Skin epidermis (tissue), 12 donors: Measurements from ENCODE around the gene LTA4H.

Experiments
- H3K27ac ChIP-seq, 21 experiments: fragments of 200-600 bp; sonication (generic) in 11 of 21; one replicate each; pipeline ENCODE4 v1.5.0; 2020; ENCODE audit warnings: mild to moderate bottlenecking in 3 of 21, inconsistent platforms in 2 of 21, moderate library complexity in 2 of 21
- H3K4me3 ChIP-seq, 7 experiments: fragments of 200-600 bp; sonication (generic) in 2 of 7; one replicate each; pipeline ENCODE4 v1.5.0; 2020; ENCODE audit warnings: inconsistent platforms in 2 of 7, mild to moderate bottlenecking in 2 of 7, moderate library complexity in 1 of 7

The LTA4H gene

DNA sequence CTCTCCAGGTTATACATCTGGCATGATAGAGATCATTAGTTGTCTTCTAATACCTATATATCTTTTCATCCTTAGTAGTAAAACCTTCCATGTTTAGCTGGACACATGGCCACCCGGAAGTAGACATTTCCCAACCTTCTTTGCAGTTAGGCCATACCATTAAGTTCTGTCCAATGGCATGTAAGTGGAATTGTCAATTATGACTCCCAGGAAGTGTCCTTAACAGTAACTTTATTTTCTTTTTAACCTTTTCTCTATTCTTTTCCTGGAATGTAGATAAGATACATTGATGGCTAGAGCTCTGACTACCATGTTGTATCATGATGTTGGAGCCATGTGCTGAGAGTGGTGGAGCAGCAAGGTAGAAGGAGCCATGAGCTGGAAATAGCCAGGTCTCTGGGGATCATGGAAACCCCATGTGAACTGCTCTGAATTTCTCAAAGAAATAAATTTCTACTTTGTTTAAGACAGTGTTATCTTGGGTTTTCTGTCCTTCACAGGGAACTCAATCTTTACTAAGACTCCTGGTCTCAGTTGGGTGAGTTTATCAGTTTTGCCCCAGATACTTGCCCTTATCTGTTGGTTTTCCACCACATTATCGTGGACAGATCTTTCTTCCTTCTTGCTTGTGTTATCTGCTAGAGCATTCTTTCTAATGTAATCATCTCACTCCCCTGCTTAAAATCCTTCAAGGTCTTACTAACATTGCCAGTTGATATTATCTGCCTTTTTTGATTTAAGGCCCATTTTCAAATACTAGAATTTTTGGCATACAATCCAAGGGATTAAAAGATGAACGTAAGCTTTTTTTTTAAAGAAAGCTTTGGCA, 5.1 kb upstream of the LTA4H start:
- H3K27ac ChIP-seq = no peak overlapping the region

GRCh38 chr12:96039516-96039915, 4.1 kb upstream of the LTA4H start:
- Histone ChIP-seq H3K27ac (no peak overlapping the region), H3K4me3 (no peak overlapping the region)

More for the DNA sequence above, 5.1 kb upstream of the LTA4H start:
- H3K4me3 ChIP-seq = no peak overlapping the region

GRCh38 chr12:96036765-96037455, 1.5 kb upstream of the LTA4H start:
- Histone ChIP-seq H3K4me3 (no peak overlapping the region), H3K27ac (no peak overlapping the region)

GRCh38 chr12:96034621-96035282, 635 bp downstream of the LTA4H start:
- H3K4me3 ChIP-seq = peak overlapping the region; percentile 58 to 92 (median 84)
- H3K27ac ChIP-seq = peak overlapping the region; percentile 60 to 92 (median 83)

DNA sequence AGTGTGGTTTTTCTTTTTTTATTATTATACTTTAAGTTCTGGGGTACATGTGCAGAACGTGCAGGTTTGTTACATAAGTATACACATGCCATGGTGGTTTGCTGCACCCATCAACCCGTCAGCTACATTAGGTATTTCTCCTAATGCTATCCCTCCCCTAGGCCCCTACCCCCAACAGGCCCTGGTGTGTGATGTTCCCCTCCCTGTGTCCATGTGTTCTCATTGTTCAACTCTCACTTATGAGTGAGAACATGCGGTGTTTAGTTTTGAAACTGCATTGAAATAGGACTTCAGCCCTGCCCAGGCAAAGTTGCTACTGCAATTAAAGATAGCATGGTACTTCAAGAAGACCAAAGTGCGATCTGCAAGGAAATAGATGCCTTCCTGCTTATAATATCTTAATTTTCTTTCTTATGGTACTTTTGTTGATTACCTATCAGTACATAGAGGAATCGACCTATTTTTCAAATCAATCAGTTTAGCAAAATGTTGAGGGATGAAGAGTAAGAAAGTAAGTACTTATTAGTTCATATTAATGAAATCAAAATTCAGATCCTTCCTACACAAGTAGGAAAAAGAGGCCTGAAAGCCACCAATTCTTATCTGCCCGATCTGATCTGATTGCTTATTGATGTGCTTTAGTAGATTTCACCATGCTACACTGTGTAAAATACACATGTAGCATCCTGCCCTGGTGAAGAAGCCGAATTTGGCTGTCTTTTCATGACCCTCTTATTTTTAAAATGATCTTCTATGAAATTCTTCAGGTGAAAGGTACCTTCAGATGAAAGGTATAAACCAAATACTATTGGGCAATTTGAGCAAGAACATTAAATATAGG, 1.6 kb downstream of the LTA4H start:
- peak overlapping the region in 3 of 7 experiments; percentile 77 to 92 (median 84) for H3K4me3 ChIP-seq
- H3K27ac ChIP-seq = peak overlapping the region in 2 of 21 experiments; percentile 85 to 92

GRCh38 chr12:96029826-96030225, 5.6 kb downstream of the LTA4H start:
- Histone ChIP-seq H3K27ac (no peak overlapping the region), H3K4me3 (no peak overlapping the region)

DNA sequence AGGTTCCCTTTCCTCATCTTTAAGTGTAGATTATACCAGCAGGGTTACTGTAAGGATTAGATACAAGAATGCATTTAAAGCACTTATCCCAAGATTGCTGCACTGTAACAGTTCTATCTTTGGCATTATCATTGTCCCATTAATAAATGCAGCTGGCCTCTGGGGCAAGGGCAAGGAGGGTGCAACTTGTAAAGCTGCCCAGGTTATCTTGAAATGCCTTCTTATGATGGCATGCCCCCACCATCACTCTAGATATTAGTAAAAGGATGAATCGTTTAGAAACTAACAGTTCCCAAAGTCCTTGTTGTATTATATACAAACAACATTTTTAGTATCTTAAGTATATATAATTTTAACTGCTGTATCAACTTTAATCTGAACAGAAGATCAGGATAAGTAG, 6.8 kb downstream of the LTA4H start:
- no peak overlapping the region for H3K27ac ChIP-seq

DNA sequence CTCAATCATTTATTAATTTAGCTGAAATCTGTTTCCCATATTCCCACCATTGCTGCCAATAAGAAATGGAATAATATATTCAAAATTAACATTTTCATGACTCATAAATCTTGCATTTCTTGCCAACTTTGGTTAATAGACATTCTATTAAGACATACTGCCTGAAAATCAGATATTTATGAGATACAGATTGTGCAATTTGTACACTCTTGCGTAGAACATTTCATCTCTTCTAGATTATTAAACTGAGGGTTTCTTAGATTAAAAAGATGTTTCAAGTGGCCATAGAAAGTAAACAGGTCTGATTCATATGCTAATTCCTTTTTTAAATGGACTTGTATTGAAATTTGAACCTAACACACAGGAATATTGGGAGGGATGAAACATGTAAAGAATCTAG, 9.1 kb downstream of the LTA4H start:
- Histone ChIP-seq H3K4me3 (no peak overlapping the region), H3K27ac (no peak overlapping the region)

More for the DNA sequence above, 6.8 kb downstream of the LTA4H start:
- no peak overlapping the region for H3K4me3 ChIP-seq

- H3K27ac ChIP-seq = no peak overlapping the region
- no peak overlapping the region for H3K4me3 ChIP-seq
Observed at GRCh38 chr12:96025518-96025917, 9.9 kb downstream of the LTA4H start.

GRCh38 chr12:96020314-96021003, 14.9 kb downstream of the LTA4H start:
- H3K27ac ChIP-seq = peak overlapping the region in 2 of 21 experiments; percentile 21 to 25
- H3K4me3 ChIP-seq = no peak overlapping the region

GRCh38 chr12:96015672-96016071, 19.7 kb downstream of the LTA4H start:
- H3K27ac ChIP-seq = no peak overlapping the region
- no peak overlapping the region for H3K4me3 ChIP-seq

GRCh38 chr12:96014943-96015599, 20.3 kb downstream of the LTA4H start:
- H3K27ac ChIP-seq = no peak overlapping the region
- H3K4me3 ChIP-seq = no peak overlapping the region

DNA sequence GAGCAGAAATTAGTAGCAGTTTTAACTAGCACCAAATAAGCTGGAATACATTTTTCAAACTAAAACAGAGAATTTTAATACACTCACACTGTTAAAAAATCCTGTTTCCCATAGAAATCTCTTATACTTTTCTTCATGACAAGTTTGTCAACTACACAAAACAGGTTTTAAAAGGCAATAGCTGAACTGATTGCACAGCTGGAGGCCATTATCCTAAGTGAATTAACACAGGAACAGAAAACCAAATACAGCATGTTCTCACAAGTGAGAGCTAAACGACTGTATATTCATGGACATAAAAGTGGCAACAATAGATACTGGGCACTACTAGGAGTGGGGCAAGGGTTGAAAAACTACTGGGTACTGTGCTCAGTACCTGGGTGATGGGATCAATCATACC, 27.7 kb downstream of the LTA4H start:
- no peak overlapping the region for H3K4me3 ChIP-seq
- no peak overlapping the region for H3K27ac ChIP-seq

GRCh38 chr12:96006727-96007126, 28.7 kb downstream of the LTA4H start:
- Histone ChIP-seq H3K27ac (no peak overlapping the region), H3K4me3 (no peak overlapping the region)

- H3K4me3 ChIP-seq = no peak overlapping the region
- H3K27ac ChIP-seq = no peak overlapping the region
Observed at GRCh38 chr12:96000858-96001257, 34.5 kb downstream of the LTA4H start.

DNA sequence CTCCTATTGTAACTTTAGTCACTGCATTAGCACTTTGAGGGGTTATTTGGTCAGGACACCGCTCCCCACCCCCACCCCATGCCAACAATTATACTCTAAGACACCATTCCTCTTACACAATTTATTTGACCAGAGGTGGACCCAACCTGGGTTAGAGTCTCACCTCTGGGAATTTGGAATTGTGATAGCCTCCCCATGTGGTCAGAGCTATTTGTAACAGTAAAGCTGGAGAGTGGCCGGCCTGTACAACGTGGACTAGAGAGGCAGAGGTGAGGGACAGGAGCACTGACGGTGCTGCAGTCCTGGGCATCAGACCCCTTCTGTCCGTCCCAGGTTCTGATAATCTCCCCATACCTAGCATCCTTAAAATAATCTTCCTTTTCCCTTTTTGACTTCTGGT, 35.9 kb downstream of the LTA4H start:
- Histone ChIP-seq H3K4me3 (no peak overlapping the region), H3K27ac (no peak overlapping the region)

GRCh38 chr12:95998611-95999286, 36.6 kb downstream of the LTA4H start:
- H3K27ac ChIP-seq = no peak overlapping the region
- H3K4me3 ChIP-seq = no peak overlapping the region

- H3K4me3 ChIP-seq = no peak overlapping the region
- peak overlapping the region in 1 of 21 experiments; percentile 30 for H3K27ac ChIP-seq
Observed at GRCh38 chr12:95997911-95998510, 37.4 kb downstream of the LTA4H start.
